ENCODE results near the gene JSRP1. TPM values are rescaled to one million over a fixed set of nuclear protein-coding genes. Genes with fewer than 3 reads are reported as not detected.

JSRP1 gene
- polyA plus RNA-seq, 1 of the 3 experiments (the other 2 are of a cell fraction): 0.76 TPM

DNA sequence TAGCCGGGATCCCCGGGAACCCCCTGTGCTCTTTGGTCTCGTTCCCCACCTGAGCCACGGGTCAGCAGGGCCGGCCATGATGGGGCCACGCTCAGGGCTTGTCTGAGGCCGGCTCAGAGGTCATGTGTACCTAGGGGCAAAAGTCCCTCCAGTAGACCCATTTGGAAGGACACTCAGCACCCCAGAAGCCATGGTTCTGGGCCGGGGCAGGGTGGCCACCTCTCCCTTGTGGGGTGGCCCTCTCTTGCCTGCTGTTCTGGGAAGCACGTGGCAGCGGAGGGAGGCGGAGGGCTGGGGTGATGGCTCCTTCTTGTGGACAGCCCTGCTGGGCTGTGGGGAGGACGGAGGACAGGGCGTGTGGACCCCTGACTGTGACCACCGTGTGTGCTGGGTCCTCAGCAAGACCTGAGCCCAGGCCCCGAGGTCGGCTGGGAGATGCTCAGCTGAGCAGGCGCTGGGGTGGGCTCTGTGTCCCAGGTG is 32.2 kb upstream of the JSRP1 start:
- H3K27me3 ChIP-seq (ENCODE audit: insufficient read depth): peaks cover 37% of the 10 kb centered on the region
- no peaks in the 10 kb centered on the region for H3K9me2 ChIP-seq
- peaks cover 10% of the 10 kb centered on the region; the same call in 1 of the 2 replicates for H4K20me1 ChIP-seq (ENCODE audit: insufficient read depth)
- DNase-seq: no peak
- H3K4me1 ChIP-seq (ENCODE audit: control insufficient read depth in 1 of 2, insufficient read depth in 2 of 2, low read depth in 1 of 2, low read length in 1 of 2): peaks cover 0 to 4% of the 10 kb centered on the region in 2 experiments; a peak in 1 of 4 replicates
- no peak overlapping the region for H2AFZ ChIP-seq (ENCODE audit: low read depth)
- H3K36me3 ChIP-seq (replicated peaks in 1 of 2; ENCODE audit: control insufficient read depth in 1 of 2, insufficient read depth in 2 of 2, low read length in 1 of 2): no peaks in the 10 kb centered on the region
- TF ChIP-seq, protein P1, sequence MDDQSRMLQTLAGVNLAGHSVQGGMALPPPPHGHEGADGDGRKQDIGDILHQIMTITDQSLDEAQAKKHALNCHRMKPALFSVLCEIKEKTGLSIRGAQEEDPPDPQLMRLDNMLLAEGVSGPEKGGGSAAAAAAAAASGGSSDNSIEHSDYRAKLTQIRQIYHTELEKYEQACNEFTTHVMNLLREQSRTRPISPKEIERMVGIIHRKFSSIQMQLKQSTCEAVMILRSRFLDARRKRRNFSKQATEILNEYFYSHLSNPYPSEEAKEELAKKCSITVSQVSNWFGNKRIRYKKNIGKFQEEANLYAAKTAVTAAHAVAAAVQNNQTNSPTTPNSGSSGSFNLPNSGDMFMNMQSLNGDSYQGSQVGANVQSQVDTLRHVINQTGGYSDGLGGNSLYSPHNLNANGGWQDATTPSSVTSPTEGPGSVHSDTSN (IDR thresholded peaks at IDR 0.05): no peak
- no peak for TF ChIP-seq TEAD4 (IDR thresholded peaks at IDR 0.05; ENCODE audit: borderline replicate concordance, insufficient read depth)
- no peak for TF ChIP-seq SMC3 (IDR thresholded peaks at IDR 0.05; ENCODE audit: low read depth, low read length)
- TF ChIP-seq, protein P2, sequence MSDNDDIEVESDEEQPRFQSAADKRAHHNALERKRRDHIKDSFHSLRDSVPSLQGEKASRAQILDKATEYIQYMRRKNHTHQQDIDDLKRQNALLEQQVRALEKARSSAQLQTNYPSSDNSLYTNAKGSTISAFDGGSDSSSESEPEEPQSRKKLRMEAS (IDR thresholded peaks at IDR 0.05; ENCODE audit: low read depth): no peak
- no peak for TF ChIP-seq NFIC (IDR thresholded peaks at IDR 0.05; ENCODE audit: borderline replicate concordance)
- no peak for TF ChIP-seq FOXM1 (IDR thresholded peaks at IDR 0.05; ENCODE audit: low read depth)
- TF ChIP-seq JUND (IDR thresholded peaks at IDR 0.05): no peak
- no peak for TF ChIP-seq RAD21 (IDR thresholded peaks at IDR 0.05; ENCODE audit: low read length)
- TF ChIP-seq FOSL2 (IDR thresholded peaks at IDR 0.05; ENCODE audit: borderline replicate concordance, low read depth): no peak
- no peak for TF ChIP-seq MEF2A (IDR thresholded peaks at IDR 0.05; ENCODE audit: borderline replicate concordance, low read depth)
- TF ChIP-seq TCF12 (IDR thresholded peaks at IDR 0.05): no peak
- no peak for TF ChIP-seq RXRA (IDR thresholded peaks at IDR 0.05; ENCODE audit: borderline replicate concordance, low read depth)
- no peaks in the 10 kb centered on the region for H3K79me2 ChIP-seq (ENCODE audit: insufficient read depth)
- H3K9ac ChIP-seq: no peak overlapping the region
- WGBS (ENCODE audit: low lambda C conversion rate): 78% methylated on average over 13 of the region's 17 CpGs
- POLR2A ChIA-PET: interaction anchor here (0.7 to 1.6 kb wide), 2 partner anchors 12 to 18 kb away, joined by 3 to 4 read pairs; no protein-coding TSS in a partner anchor
- H3K27ac ChIP-seq (ENCODE audit: low read depth in 2 of 2, low read length in 1 of 2): no peak overlapping the region
- no peak overlapping the region for H3K4me3 ChIP-seq (ENCODE audit: low read depth in 2 of 2, low read length in 1 of 2)
- H3F3A ChIP-seq (replicated peaks; ENCODE audit: insufficient read depth): peaks cover 10% of the 10 kb centered on the region
- H3K9me3 ChIP-seq: no peaks in the 10 kb centered on the region
- CTCF ChIA-PET: interaction anchor here (1.2 to 3.2 kb wide), 6 partner anchors 11 to 139 kb away, joined by 3 to 33 read pairs (median 4); partner anchors contain the start of genes PLEKHJ1 and TIMM13
- no peak overlapping the region for H3K4me2 ChIP-seq

DNA sequence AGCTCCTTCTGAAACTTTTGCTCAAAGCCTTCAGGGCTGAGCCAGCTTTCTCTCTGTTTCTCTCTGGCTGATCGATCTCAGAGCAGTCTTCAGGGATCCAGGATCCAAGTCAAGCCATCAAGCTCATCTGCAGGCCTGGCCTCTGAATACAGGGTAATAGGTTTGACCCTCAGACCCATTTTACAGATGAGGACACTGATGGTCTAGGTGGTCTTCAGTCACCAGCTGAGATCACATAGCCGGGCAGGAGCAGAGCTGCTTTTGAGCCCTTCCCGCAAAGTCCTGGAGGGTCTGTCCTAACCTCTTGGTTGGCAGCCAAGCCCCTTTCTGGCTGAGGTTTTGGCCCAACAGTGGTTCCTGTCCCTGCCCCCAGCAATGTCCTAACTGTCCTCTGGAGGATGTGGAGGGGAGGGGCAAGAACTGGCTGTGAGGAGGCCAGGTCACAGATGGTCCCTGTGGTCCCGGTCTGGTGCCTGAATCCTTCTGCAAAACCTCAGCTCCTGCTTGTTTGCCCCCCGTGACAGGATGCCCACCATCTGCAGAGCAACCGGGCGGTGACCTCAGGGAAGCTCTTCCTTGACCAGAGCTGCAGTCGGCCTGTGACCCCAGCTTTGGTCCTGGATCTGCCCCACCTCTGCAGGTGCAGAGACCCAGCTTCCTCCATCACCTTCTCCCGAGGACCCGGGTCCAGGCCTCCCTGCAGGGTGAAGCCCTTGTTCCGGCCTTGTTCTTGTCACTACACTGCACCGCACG is 31.5 kb upstream of the JSRP1 start:
- Histone ChIP-seq H3K4me1 (ENCODE audit: control insufficient read depth in 1 of 2, insufficient read depth in 2 of 2, low read depth in 1 of 2, low read length in 1 of 2) (peaks cover 0 to 4% of the 10 kb centered on the region in 2 experiments; a peak in 1 of 4 replicates), H3K27ac (ENCODE audit: low read depth in 2 of 2, low read length in 1 of 2) (no peak overlapping the region), H3F3A (replicated peaks; ENCODE audit: insufficient read depth) (peaks cover 10% of the 10 kb centered on the region), H3K27me3 (ENCODE audit: insufficient read depth) (peaks cover 37% of the 10 kb centered on the region), H4K20me1 (ENCODE audit: insufficient read depth) (peaks cover 10% of the 10 kb centered on the region; the same call in 1 of the 2 replicates), H3K79me2 (ENCODE audit: insufficient read depth) (no peaks in the 10 kb centered on the region), H3K9ac (no peak overlapping the region), H3K4me2 (no peak overlapping the region), H3K36me3 (replicated peaks in 1 of 2; ENCODE audit: control insufficient read depth in 1 of 2, insufficient read depth in 2 of 2, low read length in 1 of 2) (no peaks in the 10 kb centered on the region), H3K4me3 (ENCODE audit: low read depth in 2 of 2, low read length in 1 of 2) (no peak overlapping the region), H3K9me2 (no peaks in the 10 kb centered on the region), H2AFZ (ENCODE audit: low read depth) (no peak overlapping the region), H3K9me3 (no peaks in the 10 kb centered on the region)
- TF ChIP-seq, protein P3, sequence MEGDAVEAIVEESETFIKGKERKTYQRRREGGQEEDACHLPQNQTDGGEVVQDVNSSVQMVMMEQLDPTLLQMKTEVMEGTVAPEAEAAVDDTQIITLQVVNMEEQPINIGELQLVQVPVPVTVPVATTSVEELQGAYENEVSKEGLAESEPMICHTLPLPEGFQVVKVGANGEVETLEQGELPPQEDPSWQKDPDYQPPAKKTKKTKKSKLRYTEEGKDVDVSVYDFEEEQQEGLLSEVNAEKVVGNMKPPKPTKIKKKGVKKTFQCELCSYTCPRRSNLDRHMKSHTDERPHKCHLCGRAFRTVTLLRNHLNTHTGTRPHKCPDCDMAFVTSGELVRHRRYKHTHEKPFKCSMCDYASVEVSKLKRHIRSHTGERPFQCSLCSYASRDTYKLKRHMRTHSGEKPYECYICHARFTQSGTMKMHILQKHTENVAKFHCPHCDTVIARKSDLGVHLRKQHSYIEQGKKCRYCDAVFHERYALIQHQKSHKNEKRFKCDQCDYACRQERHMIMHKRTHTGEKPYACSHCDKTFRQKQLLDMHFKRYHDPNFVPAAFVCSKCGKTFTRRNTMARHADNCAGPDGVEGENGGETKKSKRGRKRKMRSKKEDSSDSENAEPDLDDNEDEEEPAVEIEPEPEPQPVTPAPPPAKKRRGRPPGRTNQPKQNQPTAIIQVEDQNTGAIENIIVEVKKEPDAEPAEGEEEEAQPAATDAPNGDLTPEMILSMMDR (IDR thresholded peaks at IDR 0.05): no peak
- TF ChIP-seq, protein P4, sequence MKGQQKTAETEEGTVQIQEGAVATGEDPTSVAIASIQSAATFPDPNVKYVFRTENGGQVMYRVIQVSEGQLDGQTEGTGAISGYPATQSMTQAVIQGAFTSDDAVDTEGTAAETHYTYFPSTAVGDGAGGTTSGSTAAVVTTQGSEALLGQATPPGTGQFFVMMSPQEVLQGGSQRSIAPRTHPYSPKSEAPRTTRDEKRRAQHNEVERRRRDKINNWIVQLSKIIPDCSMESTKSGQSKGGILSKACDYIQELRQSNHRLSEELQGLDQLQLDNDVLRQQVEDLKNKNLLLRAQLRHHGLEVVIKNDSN (IDR thresholded peaks at IDR 0.05; ENCODE audit: borderline replicate concordance, low read depth): no peak
- TF ChIP-seq EZH2phosphoT487 (IDR thresholded peaks at IDR 0.05; ENCODE audit: borderline replicate concordance, low read depth): no peak
- TF ChIP-seq JUND (IDR thresholded peaks at IDR 0.05): no peak
- no peak for TF ChIP-seq MEF2A (IDR thresholded peaks at IDR 0.05; ENCODE audit: borderline replicate concordance, low read depth)
- TF ChIP-seq, protein P5, sequence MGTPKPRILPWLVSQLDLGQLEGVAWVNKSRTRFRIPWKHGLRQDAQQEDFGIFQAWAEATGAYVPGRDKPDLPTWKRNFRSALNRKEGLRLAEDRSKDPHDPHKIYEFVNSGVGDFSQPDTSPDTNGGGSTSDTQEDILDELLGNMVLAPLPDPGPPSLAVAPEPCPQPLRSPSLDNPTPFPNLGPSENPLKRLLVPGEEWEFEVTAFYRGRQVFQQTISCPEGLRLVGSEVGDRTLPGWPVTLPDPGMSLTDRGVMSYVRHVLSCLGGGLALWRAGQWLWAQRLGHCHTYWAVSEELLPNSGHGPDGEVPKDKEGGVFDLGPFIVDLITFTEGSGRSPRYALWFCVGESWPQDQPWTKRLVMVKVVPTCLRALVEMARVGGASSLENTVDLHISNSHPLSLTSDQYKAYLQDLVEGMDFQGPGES (IDR thresholded peaks at IDR 0.05; ENCODE audit: low read depth, low read length): no peak
- TF ChIP-seq, protein P2 (IDR thresholded peaks at IDR 0.05; ENCODE audit: low read depth): no peak
- ChIA-PET POLR2A (interaction anchor here (1.6 kb wide), 1 partner anchor 17 kb away, joined by 3 read pairs; no protein-coding TSS in a partner anchor), CTCF (interaction anchor here (0.6 to 3.2 kb wide), 7 partner anchors 10 to 423 kb away, joined by 3 to 33 read pairs (median 3); partner anchors contain the start of genes PLEKHJ1 and TIMM13)
- WGBS (ENCODE audit: low lambda C conversion rate): 68% methylated on average over 8 of the region's 13 CpGs
- DNase-seq: no peak
